SKM-1 (cell line): ENCODE measurements around the gene NGDN.

ENCODE experiments used
- DNase-seq: peaks from one replicate; lab custom pipeline; 2025; ENCODE audit not compliant: unreplicated experiment; lab: John Stamatoyannopoulos, UW

Gene NGDN

GRCh38 chr14:23520899-23521533 is 51.5 kb downstream of the NGDN start:
- no peak for DNase-seq

GRCh38 chr14:23521785-23522640 is 52.5 kb downstream of the NGDN start:
- DNase-seq = no peak

GRCh38 chr14:23522643-23523198 is 53.2 kb downstream of the NGDN start:
- DNase-seq = no peak

GRCh38 chr14:23523229-23524016 is 53.9 kb downstream of the NGDN start:
- no peak for DNase-seq

- DNase-seq = no peak
Measured at GRCh38 chr14:23524954-23525353, 55.5 kb downstream of the NGDN start.

- DNase-seq = no peak
Measured at GRCh38 chr14:23525611-23526010, 56.1 kb downstream of the NGDN start.
